ENCODE measurements around the gene ZNF519. TPM values are rescaled to one million over a fixed set of nuclear protein-coding genes. Genes with fewer than 3 reads are reported as not detected.
"Not testable (repeated sequence)": the region's sequence is repeated elsewhere in the genome, so short reads cannot be mapped to it uniquely, and the experiment has no call there.

Gene ZNF519
- polyA plus RNA-seq, 3 donors, result 0.52 to 1.7 (median 0.63) TPM

- WGBS (ENCODE audit: insufficient coverage), result 67% methylated on average over 1 of the region's 8 CpGs
These were observed 19.4 kb upstream of the ZNF519 start for GRCh38 chr18:14151564-14152113.

GRCh38 chr18:14150766-14151165, 18.5 kb upstream of the ZNF519 start:
- H3K36me3 ChIP-seq (replicated peaks in 1 of 2; ENCODE audit: control insufficient read depth in 1 of 2, insufficient read depth in 2 of 2, low read length in 2 of 2); H4K20me1 ChIP-seq (ENCODE audit: insufficient read depth, low read length); H3K36me3 Mint-ChIP-seq; H3K4me2 ChIP-seq (replicated peaks; ENCODE audit: extremely low read depth, low read length, poor library complexity, severe bottlenecking); H3K4me1 ChIP-seq (ENCODE audit: control insufficient read depth in 1 of 2, insufficient read depth in 2 of 2, low read length in 2 of 2); H3K9ac ChIP-seq (ENCODE audit: insufficient read depth, low read length, poor library complexity, severe bottlenecking); H2AFZ ChIP-seq (ENCODE audit: insufficient read depth, low read depth, low read length, poor library complexity, severe bottlenecking); H3K27me3 ChIP-seq (ENCODE audit: control insufficient read depth in 2 of 2, insufficient read depth in 2 of 2, low read length in 2 of 2); H3K9me3 Mint-ChIP-seq; H3K4me3 ChIP-seq (replicated peaks in 1 of 3; ENCODE audit: low read depth in 2 of 3, low read length in 3 of 3); DNase-seq; H3K79me2 ChIP-seq (ENCODE audit: insufficient read depth, low read length); H3K4me1 Mint-ChIP-seq; H3K27ac Mint-ChIP-seq; intact Hi-C loops (cut with micrococcal nuclease); H3K9me3 ChIP-seq (replicated peaks in 1 of 2; ENCODE audit: control insufficient read depth in 1 of 2, insufficient read depth in 1 of 2, low read length in 2 of 2); H3K27me3 Mint-ChIP-seq (ENCODE audit: low read depth in 3 of 3); H3K4me3 Mint-ChIP-seq; H3K27ac ChIP-seq (ENCODE audit: low read depth in 1 of 2, low read length in 2 of 2): not testable (repeated sequence)
- WGBS (ENCODE audit: insufficient coverage), result 91% methylated on average over 9 of the region's 11 CpGs

More at GRCh38 chr18:14151564-14152113, 19.4 kb upstream of the ZNF519 start:
- H3K4me3 Mint-ChIP-seq; H3K9me3 ChIP-seq (replicated peaks in 1 of 2; ENCODE audit: control insufficient read depth in 1 of 2, insufficient read depth in 1 of 2, low read length in 2 of 2); H3K4me3 ChIP-seq (replicated peaks in 1 of 3; ENCODE audit: low read depth in 2 of 3, low read length in 3 of 3); H3K36me3 Mint-ChIP-seq; H2AFZ ChIP-seq (ENCODE audit: insufficient read depth, low read depth, low read length, poor library complexity, severe bottlenecking); H3K27me3 Mint-ChIP-seq (ENCODE audit: low read depth in 3 of 3); H3K36me3 ChIP-seq (replicated peaks in 1 of 2; ENCODE audit: control insufficient read depth in 1 of 2, insufficient read depth in 2 of 2, low read length in 2 of 2); H3K9ac ChIP-seq (ENCODE audit: insufficient read depth, low read length, poor library complexity, severe bottlenecking); H3K27ac Mint-ChIP-seq; H3K4me1 ChIP-seq (ENCODE audit: control insufficient read depth in 1 of 2, insufficient read depth in 2 of 2, low read length in 2 of 2); DNase-seq; H3K9me3 Mint-ChIP-seq; H3K4me1 Mint-ChIP-seq; H3K4me2 ChIP-seq (replicated peaks; ENCODE audit: extremely low read depth, low read length, poor library complexity, severe bottlenecking); H4K20me1 ChIP-seq (ENCODE audit: insufficient read depth, low read length); H3K27ac ChIP-seq (ENCODE audit: low read depth in 1 of 2, low read length in 2 of 2); intact Hi-C loops (cut with micrococcal nuclease); H3K27me3 ChIP-seq (ENCODE audit: control insufficient read depth in 2 of 2, insufficient read depth in 2 of 2, low read length in 2 of 2); H3K79me2 ChIP-seq (ENCODE audit: insufficient read depth, low read length): not testable (repeated sequence)

- 97% methylated on average over 13 of the region's 20 CpGs for WGBS (ENCODE audit: insufficient coverage)
- intact Hi-C loops (cut with micrococcal nuclease); DNase-seq: not testable (repeated sequence)
These were observed 17.7 kb upstream of the ZNF519 start for GRCh38 chr18:14149916-14150420.

GRCh38 chr18:14149121-14149850, 17.1 kb upstream of the ZNF519 start:
- H3K4me3 Mint-ChIP-seq; H3K4me1 ChIP-seq (ENCODE audit: control insufficient read depth in 1 of 2, insufficient read depth in 2 of 2, low read length in 2 of 2); H3K9me3 ChIP-seq (replicated peaks in 1 of 2; ENCODE audit: control insufficient read depth in 1 of 2, insufficient read depth in 1 of 2, low read length in 2 of 2); H3K27me3 Mint-ChIP-seq (ENCODE audit: low read depth in 3 of 3); DNase-seq; H3K4me2 ChIP-seq (replicated peaks; ENCODE audit: extremely low read depth, low read length, poor library complexity, severe bottlenecking); intact Hi-C loops (cut with micrococcal nuclease); H2AFZ ChIP-seq (ENCODE audit: insufficient read depth, low read depth, low read length, poor library complexity, severe bottlenecking); H3K9me3 Mint-ChIP-seq; H3K27me3 ChIP-seq (ENCODE audit: control insufficient read depth in 2 of 2, insufficient read depth in 2 of 2, low read length in 2 of 2); H3K9ac ChIP-seq (ENCODE audit: insufficient read depth, low read length, poor library complexity, severe bottlenecking); H3K4me1 Mint-ChIP-seq; H3K27ac ChIP-seq (ENCODE audit: low read depth in 1 of 2, low read length in 2 of 2); H3K36me3 Mint-ChIP-seq; H4K20me1 ChIP-seq (ENCODE audit: insufficient read depth, low read length); H3K4me3 ChIP-seq (replicated peaks in 1 of 3; ENCODE audit: low read depth in 2 of 3, low read length in 3 of 3); H3K27ac Mint-ChIP-seq; H3K36me3 ChIP-seq (replicated peaks in 1 of 2; ENCODE audit: control insufficient read depth in 1 of 2, insufficient read depth in 2 of 2, low read length in 2 of 2); H3K79me2 ChIP-seq (ENCODE audit: insufficient read depth, low read length): not testable (repeated sequence)
- 93% methylated on average over 2 of the region's 9 CpGs for WGBS (ENCODE audit: insufficient coverage)

More at GRCh38 chr18:14149916-14150420, 17.7 kb upstream of the ZNF519 start:
- H3K9me3 Mint-ChIP-seq; H3K4me3 ChIP-seq (replicated peaks in 1 of 3; ENCODE audit: low read depth in 2 of 3, low read length in 3 of 3); H3K79me2 ChIP-seq (ENCODE audit: insufficient read depth, low read length); H3K27ac Mint-ChIP-seq; H3K9me3 ChIP-seq (replicated peaks in 1 of 2; ENCODE audit: control insufficient read depth in 1 of 2, insufficient read depth in 1 of 2, low read length in 2 of 2); H3K4me1 ChIP-seq (ENCODE audit: control insufficient read depth in 1 of 2, insufficient read depth in 2 of 2, low read length in 2 of 2); H3K9ac ChIP-seq (ENCODE audit: insufficient read depth, low read length, poor library complexity, severe bottlenecking); H3K36me3 Mint-ChIP-seq; H4K20me1 ChIP-seq (ENCODE audit: insufficient read depth, low read length); H3K27me3 Mint-ChIP-seq (ENCODE audit: low read depth in 3 of 3); H3K36me3 ChIP-seq (replicated peaks in 1 of 2; ENCODE audit: control insufficient read depth in 1 of 2, insufficient read depth in 2 of 2, low read length in 2 of 2); H3K27ac ChIP-seq (ENCODE audit: low read depth in 1 of 2, low read length in 2 of 2); H3K4me1 Mint-ChIP-seq; H3K4me2 ChIP-seq (replicated peaks; ENCODE audit: extremely low read depth, low read length, poor library complexity, severe bottlenecking); H3K4me3 Mint-ChIP-seq; H3K27me3 ChIP-seq (ENCODE audit: control insufficient read depth in 2 of 2, insufficient read depth in 2 of 2, low read length in 2 of 2); H2AFZ ChIP-seq (ENCODE audit: insufficient read depth, low read depth, low read length, poor library complexity, severe bottlenecking): not testable (repeated sequence)

Data from CD14-positive monocyte (primary cell).